IMR-90 (cell line): Measurements from ENCODE around the gene LIG1. TPM values are rescaled to one million over a fixed set of nuclear protein-coding genes. Genes with fewer than 3 reads are reported as not detected.

Experiments used
- ATAC-seq: fragments of 200-7000 bp; cut with Tn5 transposase; 2 replicates; pipeline ENCODE4 v1.9.1; 2020; ENCODE audit warnings: low read depth, mild to moderate bottlenecking, moderate library complexity
- BruUV-seq: library from RNA; stranded (reverse); fragments of 400-500 nt; replicated peaks from 2 replicates; lab custom pipeline; 2021; lab: Mats Ljungman, UMichigan
- CTCF ChIA-PET: fragments of 300-600 bp; formaldehyde crosslinking; extraction: SDS; loops from one replicate; lab custom pipeline; 2021; ENCODE audit warnings: antibody characterized with exemption; lab: Yijun Ruan, JAX
- POLR2A ChIA-PET: fragments of 300-600 bp; sonication (Branson Sonifier 250); formaldehyde crosslinking; loops from one replicate; lab custom pipeline; 2022; ENCODE audit warnings: antibody characterized with exemption; ENCODE audit not compliant: unreplicated experiment; lab: Charles Lee
- DNase-seq: peaks from one replicate; pipeline ENCODE4 v3.0.0; 2013
- H2AFZ ChIP-seq: replicated peaks from 2 replicates; pipeline ENCODE3; 2013; ENCODE audit warnings: low read length, mild to moderate bottlenecking; ENCODE audit not compliant: poor library complexity
- H2AK5ac ChIP-seq: 2 replicates; pipeline ENCODE4 v1.6.1; 2013; ENCODE audit warnings: low read depth, low read length, inconsistent platforms
- H2AK9ac ChIP-seq: replicated peaks from 2 replicates; pipeline ENCODE3; 2013; ENCODE audit warnings: mild to moderate bottlenecking, low read depth, low read length, moderate library complexity; ENCODE audit not compliant: poor library complexity
- H2BK120ac ChIP-seq: 2 replicates; pipeline ENCODE4 v1.6.1; 2013; ENCODE audit warnings: low read depth, low read length, inconsistent platforms
- H2BK15ac ChIP-seq: 3 replicates; pipeline ENCODE4 v1.6.1; 2013; ENCODE audit warnings: low read depth, low read length, inconsistent platforms
- H2BK20ac ChIP-seq: 2 replicates; pipeline ENCODE4 v1.6.1; 2013; ENCODE audit warnings: low read depth, mild to moderate bottlenecking, inconsistent platforms, low read length, moderate library complexity
- H2BK5ac ChIP-seq: 2 replicates; pipeline ENCODE4 v1.6.1; 2013; ENCODE audit warnings: mild to moderate bottlenecking, low read depth, low read length, inconsistent platforms; ENCODE audit not compliant: poor library complexity, severe bottlenecking
- H3K14ac ChIP-seq: replicated peaks from 2 replicates; pipeline ENCODE4 v1.6.1; 2013; ENCODE audit warnings: low read depth, low read length, inconsistent platforms
- H3K18ac ChIP-seq: 2 replicates; pipeline ENCODE4 v1.6.1; 2013; ENCODE audit warnings: low read depth, low read length, control low read depth
- H3K23ac ChIP-seq: 2 replicates; pipeline ENCODE4 v1.6.1; 2013; ENCODE audit warnings: low read depth, low read length, inconsistent platforms
- H3K27ac ChIP-seq: 2 replicates; pipeline ENCODE4 v1.5.1; 2013; ENCODE audit warnings: mild to moderate bottlenecking, control low read depth, low read length; ENCODE audit not compliant: insufficient read depth
- H3K27me3 ChIP-seq: 2 replicates; pipeline ENCODE4 v1.6.1; 2013; ENCODE audit warnings: low read length; ENCODE audit not compliant: control insufficient read depth, insufficient read depth
- H3K36me3 ChIP-seq: 2 replicates; pipeline ENCODE4 v1.6.1; 2013; ENCODE audit warnings: low read length, mixed read lengths; ENCODE audit not compliant: control insufficient read depth, insufficient read depth
- H3K4ac ChIP-seq: 2 replicates; pipeline ENCODE4 v1.6.1; 2013; ENCODE audit warnings: low read depth, low read length, inconsistent platforms
- H3K4me1 ChIP-seq: 2 replicates; pipeline ENCODE4 v1.6.1; 2013; ENCODE audit warnings: low read length, mixed read lengths; ENCODE audit not compliant: control insufficient read depth, insufficient read depth
- H3K4me2 ChIP-seq: 2 replicates; pipeline ENCODE4 v1.6.1; 2013; ENCODE audit warnings: low read depth, mild to moderate bottlenecking, control low read depth, low read length, moderate library complexity
- H3K4me3 ChIP-seq: 2 replicates; pipeline ENCODE4 v1.5.1; 2013; ENCODE audit warnings: low read depth, mild to moderate bottlenecking, control low read depth, low read length, moderate library complexity; ENCODE audit not compliant: insufficient read depth
- H3K56ac ChIP-seq: 2 replicates; pipeline ENCODE4 v1.6.1; 2013; ENCODE audit warnings: low read length, inconsistent platforms; ENCODE audit not compliant: insufficient read depth; ENCODE audit errors: extremely low read depth
- H3K79me1 ChIP-seq, 2 experiments: 2 replicates each; pipeline ENCODE4 v1.6.1; 2013; ENCODE audit warnings: low read length in 2 of 2, inconsistent platforms in 1 of 2, low read depth in 1 of 2
- H3K9ac ChIP-seq: 2 replicates; pipeline ENCODE4 v1.6.1; 2013; ENCODE audit warnings: low read depth, low read length, control low read depth
- H3K9me1 ChIP-seq: 2 replicates; pipeline ENCODE4 v1.6.1; 2013; ENCODE audit warnings: low read length, inconsistent platforms; ENCODE audit not compliant: insufficient read depth
- H3K9me3 ChIP-seq: 2 replicates; pipeline ENCODE4 v1.6.1; 2013; ENCODE audit warnings: low read length; ENCODE audit not compliant: control insufficient read depth, insufficient read depth
- H4K20me1 ChIP-seq: 2 replicates; pipeline ENCODE4 v1.6.1; 2013; ENCODE audit warnings: low read length, inconsistent platforms; ENCODE audit not compliant: insufficient read depth
- H4K5ac ChIP-seq: 2 replicates; pipeline ENCODE4 v1.6.1; 2013; ENCODE audit warnings: mild to moderate bottlenecking, low read depth, low read length, control low read depth
- H4K8ac ChIP-seq, 2 experiments: 2 replicates each; pipeline ENCODE4 v1.6.1; 2013; ENCODE audit warnings: low read depth in 2 of 2, low read length in 2 of 2, control low read depth in 1 of 2, inconsistent platforms in 1 of 2
- H4K91ac ChIP-seq: 2 replicates; pipeline ENCODE4 v1.6.1; 2013; ENCODE audit warnings: low read depth, low read length, inconsistent platforms; ENCODE audit not compliant: insufficient read depth
- BHLHE40 ChIP-seq: fragments of 150-350 bp; IDR thresholded peaks from 2 replicates; pipeline ENCODE4 v1.6.1; 2016; ENCODE audit warnings: mild to moderate bottlenecking, low read depth, low read length
- CEBPB ChIP-seq: IDR thresholded peaks from 2 replicates; pipeline ENCODE4 v1.6.1; 2012; ENCODE audit warnings: low read depth, low read length, improper control_type of control experiment
- CHD1 ChIP-seq: IDR thresholded peaks from 2 replicates; pipeline ENCODE4 v1.6.1; 2012; ENCODE audit warnings: low read depth, low read length, improper control_type of control experiment
- FOS ChIP-seq: fragments of 150-350 bp; IDR thresholded peaks from 2 replicates; pipeline ENCODE4 v1.6.1; 2016; ENCODE audit warnings: low read depth, low read length
- MAFK ChIP-seq: IDR thresholded peaks from 2 replicates; pipeline ENCODE4 v1.6.1; 2012; ENCODE audit warnings: low read depth, low read length, improper control_type of control experiment
- MAZ ChIP-seq: IDR thresholded peaks from 2 replicates; pipeline ENCODE4 v1.6.1; 2012; ENCODE audit warnings: low read depth, mild to moderate bottlenecking, low read length, improper control_type of control experiment, moderate library complexity, borderline replicate concordance
- MXI1 ChIP-seq: IDR thresholded peaks from 2 replicates; pipeline ENCODE4 v1.6.1; 2012; ENCODE audit warnings: low read depth, mild to moderate bottlenecking, low read length, moderate library complexity, borderline replicate concordance
- NFE2L2 ChIP-seq: fragments of 150-350 bp; IDR thresholded peaks from 2 replicates; pipeline ENCODE4 v1.6.1; 2016; ENCODE audit warnings: low read depth, mild to moderate bottlenecking, low read length
- POLR2A ChIP-seq: IDR thresholded peaks from 2 replicates; pipeline ENCODE4 v1.6.1; 2012; ENCODE audit warnings: mild to moderate bottlenecking, low read depth, low read length
- RAD21 ChIP-seq: IDR thresholded peaks from 2 replicates; pipeline ENCODE4 v1.6.1; 2012; ENCODE audit warnings: low read length, improper control_type of control experiment
- RCOR1 ChIP-seq: IDR thresholded peaks from 2 replicates; pipeline ENCODE4 v1.6.1; 2012; ENCODE audit warnings: mild to moderate bottlenecking, low read length, improper control_type of control experiment; ENCODE audit not compliant: insufficient replicate concordance
- RFX5 ChIP-seq: IDR thresholded peaks from 2 replicates; pipeline ENCODE4 v1.8.0; 2012; ENCODE audit warnings: low read depth, mild to moderate bottlenecking, low read length, moderate library complexity
- SMC3 ChIP-seq: fragments of 150-350 bp; IDR thresholded peaks from 2 replicates; pipeline ENCODE4 v1.6.1; 2016; ENCODE audit warnings: low read depth, mild to moderate bottlenecking, antibody characterized with exemption, low read length, moderate library complexity
- WGBS, 2 experiments: methylation state at CpG; one replicate each; pipeline versions ENCODE4 v1.1.5 to v1.1.7; 2013; ENCODE audit warnings: missing lambda C conversion rate in 2 of 2; ENCODE audit not compliant: insufficient read length in 1 of 2; ENCODE audit errors: extremely low coverage in 2 of 2; 5-methylcytosine and 5-hydroxymethylcytosine counted together
- dilution Hi-C: fragments of 300-500 bp; cut with HindIII; formaldehyde crosslinking; loops from one replicate; pipeline ENCODE4 v1.14.3; 2018; ENCODE audit warnings: low sequenced_read_pairs; ENCODE audit not compliant: unreplicated experiment
- in situ Hi-C: fragments of 300-500 bp; cut with MboI; formaldehyde crosslinking; loops from 3 replicates; pipeline ENCODE4 v1.14.3; 2019; ENCODE audit warnings: low sequenced_read_pairs, inconsistent platforms, mixed read lengths
- intact Hi-C: fragments of 100-400 bp; cut with micrococcal nuclease; formaldehyde crosslinking; loops from 2 replicates; pipeline ENCODE4 v1.10.0; 2022
- polyA plus RNA-seq, 3 experiments: library from polyadenylated mRNA; depleted of rRNA; stranded (reverse); fragments of >200 nt; gene quantifications; 2 replicates each; pipeline ENCODE4 v1.2.3, GENCODE V29; 2012; ENCODE audit warnings: low replicate concordance in 1 of 3
- total RNA-seq: library from RNA; depleted of rRNA; stranded (reverse); fragments of >200 nt; gene quantifications from 2 replicates; pipeline ENCODE4 v1.2.3, GENCODE V29; 2012
- TF ChIP-seq, protein P1 (sequence below): fragments of 150-350 bp; IDR thresholded peaks from 2 replicates; pipeline ENCODE4 v1.6.1; 2017; ENCODE audit warnings: mild to moderate bottlenecking, antibody characterized with exemption, low read length, low read depth
- TF ChIP-seq, protein P2 (sequence below): conservative IDR thresholded peaks from 2 replicates; pipeline ENCODE4 v1.5.1; 2012; ENCODE audit warnings: mild to moderate bottlenecking, low read depth, low read length, improper control_type of control experiment
- TF ChIP-seq, protein P3 (sequence below): fragments of 150-350 bp; IDR thresholded peaks from 2 replicates; pipeline ENCODE4 v1.6.1; 2016; ENCODE audit warnings: low read depth, mild to moderate bottlenecking, low read length, moderate library complexity, borderline replicate concordance

LIG1 gene
- total and polyA plus RNA-seq, 2 of the 4 experiments (the other 2 are of a cell fraction) = 24.9 to 34.0 TPM

DNA sequence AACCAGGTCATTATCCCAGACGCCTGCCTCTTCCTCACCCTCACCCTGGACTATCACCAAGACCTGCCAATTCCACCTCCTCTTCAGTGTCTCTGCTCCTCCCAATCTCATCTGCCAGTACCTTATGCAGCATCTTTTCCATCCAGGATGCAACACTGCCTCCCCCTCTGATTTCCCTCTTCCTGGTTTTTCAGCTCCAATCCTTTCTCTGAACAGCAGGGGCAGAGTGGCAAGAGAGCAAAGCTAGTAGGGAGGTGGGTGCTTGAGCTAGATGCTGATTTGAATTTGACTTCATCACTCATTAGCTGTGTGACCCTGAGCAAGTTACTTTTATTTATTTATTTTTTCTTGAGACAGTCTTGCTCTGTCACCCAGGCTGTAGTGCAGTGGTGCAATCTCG, 100.7 kb downstream of the LIG1 start:
- no peak overlapping the region for H2BK5ac ChIP-seq
- ATAC-seq (no peak), DNase-seq (no peak)
- no peak overlapping the region for H2BK20ac ChIP-seq
- H2BK120ac ChIP-seq = no peak overlapping the region
- no peaks in the 10 kb centered on the region for H4K20me1 ChIP-seq
- in situ Hi-C loops (no loop called here), intact Hi-C loops (no loop called here), dilution Hi-C loops (no loop called here)
- H3K9me1 ChIP-seq = no peaks in the 10 kb centered on the region
- no peak overlapping the region for H4K8ac ChIP-seq
- TF ChIP-seq SMC3 = no peak
- no peak for TF ChIP-seq MAFK
- TF ChIP-seq RCOR1 = no peak
- TF ChIP-seq RAD21 = no peak
- no peak for TF ChIP-seq MAZ
- TF ChIP-seq, protein P1, sequence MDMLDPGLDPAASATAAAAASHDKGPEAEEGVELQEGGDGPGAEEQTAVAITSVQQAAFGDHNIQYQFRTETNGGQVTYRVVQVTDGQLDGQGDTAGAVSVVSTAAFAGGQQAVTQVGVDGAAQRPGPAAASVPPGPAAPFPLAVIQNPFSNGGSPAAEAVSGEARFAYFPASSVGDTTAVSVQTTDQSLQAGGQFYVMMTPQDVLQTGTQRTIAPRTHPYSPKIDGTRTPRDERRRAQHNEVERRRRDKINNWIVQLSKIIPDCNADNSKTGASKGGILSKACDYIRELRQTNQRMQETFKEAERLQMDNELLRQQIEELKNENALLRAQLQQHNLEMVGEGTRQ = no peak
- TF ChIP-seq CHD1 = no peak
- no peak for TF ChIP-seq RFX5
- no peak for TF ChIP-seq FOS
- no peak for TF ChIP-seq CEBPB
- TF ChIP-seq, protein P2, sequence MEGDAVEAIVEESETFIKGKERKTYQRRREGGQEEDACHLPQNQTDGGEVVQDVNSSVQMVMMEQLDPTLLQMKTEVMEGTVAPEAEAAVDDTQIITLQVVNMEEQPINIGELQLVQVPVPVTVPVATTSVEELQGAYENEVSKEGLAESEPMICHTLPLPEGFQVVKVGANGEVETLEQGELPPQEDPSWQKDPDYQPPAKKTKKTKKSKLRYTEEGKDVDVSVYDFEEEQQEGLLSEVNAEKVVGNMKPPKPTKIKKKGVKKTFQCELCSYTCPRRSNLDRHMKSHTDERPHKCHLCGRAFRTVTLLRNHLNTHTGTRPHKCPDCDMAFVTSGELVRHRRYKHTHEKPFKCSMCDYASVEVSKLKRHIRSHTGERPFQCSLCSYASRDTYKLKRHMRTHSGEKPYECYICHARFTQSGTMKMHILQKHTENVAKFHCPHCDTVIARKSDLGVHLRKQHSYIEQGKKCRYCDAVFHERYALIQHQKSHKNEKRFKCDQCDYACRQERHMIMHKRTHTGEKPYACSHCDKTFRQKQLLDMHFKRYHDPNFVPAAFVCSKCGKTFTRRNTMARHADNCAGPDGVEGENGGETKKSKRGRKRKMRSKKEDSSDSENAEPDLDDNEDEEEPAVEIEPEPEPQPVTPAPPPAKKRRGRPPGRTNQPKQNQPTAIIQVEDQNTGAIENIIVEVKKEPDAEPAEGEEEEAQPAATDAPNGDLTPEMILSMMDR = no peak
- no peak for TF ChIP-seq MXI1
- no peak for TF ChIP-seq BHLHE40
- TF ChIP-seq POLR2A = no peak
- no peak for TF ChIP-seq NFE2L2
- TF ChIP-seq, protein P3, sequence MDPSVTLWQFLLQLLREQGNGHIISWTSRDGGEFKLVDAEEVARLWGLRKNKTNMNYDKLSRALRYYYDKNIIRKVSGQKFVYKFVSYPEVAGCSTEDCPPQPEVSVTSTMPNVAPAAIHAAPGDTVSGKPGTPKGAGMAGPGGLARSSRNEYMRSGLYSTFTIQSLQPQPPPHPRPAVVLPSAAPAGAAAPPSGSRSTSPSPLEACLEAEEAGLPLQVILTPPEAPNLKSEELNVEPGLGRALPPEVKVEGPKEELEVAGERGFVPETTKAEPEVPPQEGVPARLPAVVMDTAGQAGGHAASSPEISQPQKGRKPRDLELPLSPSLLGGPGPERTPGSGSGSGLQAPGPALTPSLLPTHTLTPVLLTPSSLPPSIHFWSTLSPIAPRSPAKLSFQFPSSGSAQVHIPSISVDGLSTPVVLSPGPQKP = no peak
- H2BK15ac ChIP-seq = no peak overlapping the region
- no peak overlapping the region for H3K4ac ChIP-seq
- H3K9ac ChIP-seq = no peak overlapping the region
- no peak overlapping the region for H3K27ac ChIP-seq
- no peak overlapping the region for H4K5ac ChIP-seq
- H2AFZ ChIP-seq = no peak overlapping the region
- no peak overlapping the region for H4K91ac ChIP-seq
- H3K9me3 ChIP-seq = 0 out of 2 replicates have a peak, but pooled peaks cover under 1% of the 10 kb centered on the region
- POLR2A ChIA-PET = no interaction called here
- H2AK5ac ChIP-seq = no peak overlapping the region
- H3K79me1 ChIP-seq = no peaks in the 10 kb centered on the region
- no peak overlapping the region for H3K56ac ChIP-seq
- no peak overlapping the region for H3K23ac ChIP-seq
- H3K4me1 ChIP-seq = no peaks in the 10 kb centered on the region
- no peak overlapping the region for H3K18ac ChIP-seq
- H2AK9ac ChIP-seq = no peak overlapping the region
- no peak overlapping the region for H3K14ac ChIP-seq
- no peaks in the 10 kb centered on the region for H3K36me3 ChIP-seq
- no peaks in the 10 kb centered on the region for H3K27me3 ChIP-seq
- no TSS peak for BruUV-seq
- H3K4me2 ChIP-seq = no peak overlapping the region
- H3K4me3 ChIP-seq = no peak overlapping the region
- CTCF ChIA-PET = interaction anchor here (0.9 kb wide), 1 partner anchor 106 kb away, joined by 3 read pairs; no protein-coding TSS in a partner anchor
- WGBS, 2 experiments = no CpG with 5 or more reads among the region's 2 CpGs
